GM21737 (cell line): ENCODE measurements around the gene SPPL2B.

ENCODE experiments used
- ATAC-seq: cut with Tn5 transposase; IDR thresholded peaks from one replicate; pipeline ENCODE4 v1.9.1; 2021; ENCODE audit warnings: mild to moderate bottlenecking, moderate library complexity; ENCODE audit not compliant: unreplicated experiment

SPPL2B gene

DNA sequence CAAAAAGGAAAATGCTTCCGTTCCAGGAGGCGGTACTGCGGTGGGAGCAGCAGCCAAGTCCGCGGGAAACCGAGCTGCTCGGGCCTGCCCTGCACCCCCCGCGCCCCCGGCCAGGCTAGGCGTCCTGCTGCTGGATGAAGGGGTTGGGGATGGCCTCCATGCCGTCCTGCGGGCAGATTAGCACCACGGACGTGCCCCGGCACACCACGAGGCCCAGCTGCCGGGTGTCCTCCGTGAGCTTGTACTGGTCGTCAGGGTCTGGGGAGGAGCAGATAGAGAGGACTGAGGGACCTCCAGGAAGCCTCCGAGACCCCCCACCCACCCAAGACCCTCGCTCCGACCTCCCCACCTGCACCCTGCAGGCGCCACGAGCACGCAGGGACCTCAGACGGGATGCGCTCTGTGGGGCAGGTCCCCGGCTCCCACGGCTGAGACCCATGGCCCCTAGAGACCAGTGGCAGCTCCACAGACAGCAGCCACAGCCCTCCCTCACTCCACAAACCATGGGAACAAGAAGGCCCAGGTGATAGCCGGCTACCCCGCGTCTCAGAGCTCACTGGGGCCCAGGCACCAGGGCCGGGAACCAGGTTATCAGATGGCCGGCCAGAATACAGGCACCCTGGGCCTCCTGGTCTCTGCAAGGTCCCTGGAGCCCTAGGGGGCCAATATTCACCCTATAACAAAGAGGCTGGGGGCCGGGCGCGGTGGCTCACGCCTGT, 6.8 kb upstream of the SPPL2B start:
- no peak for ATAC-seq

DNA sequence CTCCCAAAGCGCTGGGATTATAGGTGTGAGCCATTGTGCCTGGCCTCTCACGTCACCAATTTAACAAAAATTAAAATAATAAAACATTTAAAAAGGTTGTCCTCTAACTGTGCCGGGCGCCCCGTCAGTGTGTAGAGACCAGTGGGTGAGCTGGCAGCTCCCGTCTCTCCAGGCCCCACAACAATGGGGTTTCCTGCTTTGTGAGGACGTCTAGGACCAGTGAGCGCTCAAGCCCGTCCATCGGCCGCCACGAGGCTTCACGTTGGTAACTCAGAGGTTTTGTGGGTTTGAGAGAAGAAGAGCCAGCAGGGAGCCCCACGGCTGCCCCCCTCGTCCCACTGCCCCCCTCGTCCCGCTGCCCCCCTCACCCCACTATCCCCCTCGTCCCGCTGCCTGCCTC, 4.8 kb upstream of the SPPL2B start:
- no peak for ATAC-seq

DNA sequence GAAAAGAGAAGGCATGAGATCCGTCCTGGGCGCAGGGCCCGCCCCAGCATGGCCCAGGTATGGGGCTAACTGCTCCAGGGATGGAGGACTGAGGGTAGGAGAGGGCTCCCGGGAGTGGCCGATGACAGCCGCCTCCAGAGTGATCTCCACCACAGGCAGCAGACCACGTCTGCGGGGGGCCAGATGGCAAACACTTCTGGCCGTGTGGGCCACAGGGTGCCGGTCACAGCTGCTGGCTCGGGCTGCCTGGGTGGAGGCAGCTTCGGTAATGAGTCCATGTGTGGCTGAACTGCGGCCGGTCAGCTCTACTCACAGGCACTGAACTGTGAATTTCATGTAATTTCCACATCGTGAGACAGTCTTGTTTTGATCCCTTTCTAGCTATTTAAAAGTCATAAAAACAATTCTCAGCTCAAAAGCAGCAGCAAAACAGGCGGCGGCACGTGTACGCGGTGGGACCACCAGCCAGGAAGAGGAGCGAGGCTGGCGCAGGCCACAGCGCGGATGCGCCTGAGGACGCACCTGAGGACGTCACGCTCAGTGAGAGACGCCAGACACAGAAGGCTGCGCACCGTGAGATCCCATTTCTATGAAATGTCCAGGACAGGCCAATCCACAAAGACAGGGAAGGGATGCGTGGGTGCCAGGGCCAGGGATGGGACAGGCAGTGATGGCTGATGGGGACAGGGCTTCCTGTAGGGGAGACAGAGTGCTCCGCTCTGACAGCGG, 4.1 kb upstream of the SPPL2B start:
- no peak for ATAC-seq

DNA sequence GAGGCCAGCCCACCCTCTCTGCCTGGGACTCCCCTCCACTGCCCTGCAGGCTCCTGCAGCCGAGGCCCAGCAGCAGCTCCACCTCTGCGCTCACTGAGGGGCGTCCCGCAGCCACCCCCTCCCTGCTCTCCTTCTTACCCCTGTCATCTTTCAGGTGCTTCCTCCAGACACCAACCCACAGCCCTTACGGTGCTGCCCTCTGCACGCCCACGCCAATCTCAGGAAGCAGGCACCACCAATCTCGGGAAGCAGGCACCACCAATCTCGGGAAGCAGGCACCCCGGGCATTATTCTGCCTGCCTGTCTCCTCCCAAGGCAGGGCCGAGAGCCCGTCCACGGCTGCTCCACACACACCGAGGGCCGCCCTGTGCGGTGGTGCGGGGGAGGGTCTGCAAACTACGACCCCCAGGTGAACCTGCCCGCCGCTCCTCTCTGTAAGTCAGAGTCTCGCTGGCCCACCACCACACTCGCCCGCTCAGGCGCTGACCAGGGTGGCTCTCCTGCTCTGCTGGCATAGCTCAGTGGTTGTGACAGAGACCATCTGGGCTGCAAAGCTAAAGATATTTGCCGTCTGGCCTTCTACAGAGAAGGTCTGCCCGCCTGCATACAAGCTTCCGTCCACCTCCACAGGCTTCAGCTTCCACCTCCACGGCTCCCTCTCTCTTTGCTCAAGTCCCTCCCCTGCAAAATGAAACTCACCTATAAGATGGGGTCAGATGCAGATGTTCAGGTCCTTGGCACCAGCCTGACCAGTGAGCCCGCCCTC, 3.0 kb upstream of the SPPL2B start:
- ATAC-seq, result no peak

DNA sequence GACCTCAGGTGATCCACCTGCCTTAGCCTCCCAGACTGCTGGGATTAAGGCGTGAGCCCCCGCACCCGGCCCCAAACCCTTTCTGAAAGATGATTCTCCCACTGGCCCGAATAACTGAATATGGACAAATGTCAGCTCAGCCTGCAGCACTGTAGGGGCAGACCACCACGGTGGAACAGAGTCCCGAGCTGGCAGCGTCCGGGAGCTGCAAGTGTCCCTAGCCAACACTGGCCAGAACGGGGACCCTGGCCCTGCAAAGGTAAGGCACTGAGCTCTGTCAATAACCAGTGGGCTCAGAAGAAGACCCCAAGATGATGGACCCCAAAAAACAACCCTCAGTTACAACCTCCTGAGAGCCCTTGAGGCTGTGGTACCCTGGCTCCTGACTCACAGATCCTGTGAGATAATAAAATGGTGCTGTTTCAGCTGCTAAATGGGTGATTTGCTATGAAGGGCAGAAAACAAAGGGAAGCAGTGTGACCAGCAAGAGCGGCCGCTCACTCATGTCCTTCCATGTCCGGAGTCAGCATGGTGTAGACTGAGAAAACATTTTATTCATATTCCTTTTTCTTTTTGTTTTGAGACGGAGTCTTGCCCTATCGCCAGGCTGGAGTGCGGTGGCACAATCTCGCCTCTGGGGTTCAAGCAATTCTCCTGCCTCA, 1.7 kb upstream of the SPPL2B start:
- no peak for ATAC-seq

DNA sequence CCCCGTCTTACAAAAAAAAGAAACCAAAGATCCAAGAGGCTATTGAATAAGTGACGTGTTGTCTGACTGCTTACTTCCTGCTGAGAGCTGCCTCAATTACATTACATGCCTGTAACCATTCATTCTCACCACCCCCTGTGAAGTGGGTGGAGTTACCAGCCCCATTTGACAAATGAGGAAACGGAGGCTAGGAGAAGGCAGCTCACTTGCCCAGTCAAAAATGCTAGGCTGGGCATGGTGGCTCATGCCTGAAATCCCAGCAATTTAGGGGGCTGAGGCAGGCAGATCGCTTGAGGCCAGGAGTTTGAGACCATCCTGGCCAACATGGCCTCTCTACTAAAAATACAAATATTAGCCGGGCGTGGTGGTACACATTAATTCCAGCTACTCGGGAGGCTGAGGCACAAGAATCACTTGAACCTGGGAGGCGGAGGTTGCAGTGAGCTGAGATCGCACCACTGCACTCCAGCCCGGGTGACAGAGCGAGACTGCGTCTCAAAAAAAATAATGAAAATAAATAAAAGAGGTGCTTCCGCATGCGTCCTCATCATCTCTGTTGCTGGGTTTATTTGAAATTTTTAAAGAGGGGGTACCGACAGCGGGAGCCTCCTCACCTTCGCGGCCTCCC, 597 bp upstream of the SPPL2B start:
- no peak for ATAC-seq

DNA sequence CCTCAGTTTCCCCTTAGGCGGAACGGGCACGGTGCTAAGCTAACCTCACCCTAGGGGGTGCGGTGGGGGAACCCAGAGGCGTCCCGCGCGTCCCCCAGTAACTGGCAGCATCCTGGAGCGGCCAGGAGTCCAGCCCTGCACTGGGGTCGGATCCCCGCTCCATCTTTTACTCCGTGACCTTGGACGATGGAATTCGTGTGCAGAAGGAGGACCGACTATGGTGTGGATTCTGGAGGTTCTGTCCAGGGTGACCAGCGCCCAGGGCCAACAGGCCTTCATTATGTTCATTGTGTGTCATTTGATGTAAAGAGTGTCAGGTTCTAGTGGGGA, 630 bp downstream of the SPPL2B start:
- ATAC-seq, result no peak

DNA sequence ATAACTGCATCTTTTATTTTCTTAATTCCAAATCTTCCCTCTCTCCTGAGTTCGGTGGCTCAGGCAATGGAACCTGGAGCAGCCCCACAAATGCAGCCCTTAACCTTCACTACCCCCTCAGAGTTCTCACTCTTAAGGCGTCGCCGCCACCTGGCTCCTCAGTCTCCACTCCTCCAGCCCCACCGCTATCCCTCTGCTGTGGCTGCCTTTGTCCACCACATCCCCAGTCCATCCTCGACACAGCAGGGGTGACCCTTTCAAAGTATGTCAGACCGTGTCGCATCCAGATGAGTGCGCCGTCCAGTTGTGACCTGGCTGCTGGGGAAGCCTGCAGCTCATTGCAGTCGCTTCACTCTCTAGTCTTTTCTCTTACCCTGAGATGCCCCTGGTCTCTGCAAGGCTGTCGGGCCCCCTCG, 1.0 kb downstream of the SPPL2B start:
- no peak for ATAC-seq

DNA sequence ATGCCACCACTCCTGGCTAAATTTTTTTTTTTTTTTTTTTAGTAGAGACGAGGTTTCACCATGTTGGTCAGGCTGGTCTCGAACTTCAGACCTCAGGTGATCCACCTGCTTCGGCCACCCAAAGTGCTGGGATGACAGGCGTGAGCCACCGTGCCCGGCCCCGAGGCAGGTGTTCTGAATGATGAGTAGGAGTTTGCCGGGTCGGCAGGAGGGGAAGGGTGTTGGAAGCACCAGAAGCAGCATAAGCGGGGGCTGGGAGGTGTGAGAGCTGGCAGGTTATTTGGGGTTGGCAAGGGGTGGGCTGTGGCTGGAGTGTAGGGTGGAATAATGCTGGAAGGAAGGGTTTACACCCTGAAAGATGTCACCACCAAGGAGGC, 1.8 kb downstream of the SPPL2B start:
- no peak for ATAC-seq

DNA sequence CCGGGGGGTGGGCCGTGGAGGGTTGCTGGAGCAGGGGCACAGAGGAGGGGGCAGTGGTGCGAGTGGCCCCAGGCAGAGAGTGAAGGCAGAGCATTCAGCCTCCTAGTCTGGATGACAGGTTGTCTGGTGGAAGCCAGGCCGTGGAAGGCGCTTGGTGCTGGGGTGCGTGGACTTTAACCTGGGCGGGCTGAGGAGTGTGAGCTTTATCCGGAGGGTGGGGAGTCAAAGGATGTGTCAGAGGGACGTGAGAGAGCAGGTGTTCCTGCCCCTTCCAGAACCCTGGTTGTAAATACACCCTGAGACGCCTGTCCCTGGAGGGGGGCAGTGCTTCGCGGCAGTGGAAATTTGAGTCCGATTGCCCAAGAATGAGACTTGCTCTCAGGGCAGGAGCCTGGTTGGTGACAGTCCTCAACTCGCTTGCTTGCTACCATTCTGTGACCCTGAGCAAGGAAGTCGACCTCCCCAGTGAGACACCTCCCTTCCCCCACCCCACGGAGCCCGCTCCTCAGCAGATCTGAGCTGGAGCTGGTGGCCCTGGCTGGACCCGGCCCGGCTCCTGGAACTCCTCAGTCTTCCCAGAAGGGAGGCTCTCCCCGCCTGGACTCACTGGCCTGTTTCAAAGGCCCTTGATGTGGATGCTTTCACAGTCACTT, 2.3 kb downstream of the SPPL2B start:
- ATAC-seq, result no peak

DNA sequence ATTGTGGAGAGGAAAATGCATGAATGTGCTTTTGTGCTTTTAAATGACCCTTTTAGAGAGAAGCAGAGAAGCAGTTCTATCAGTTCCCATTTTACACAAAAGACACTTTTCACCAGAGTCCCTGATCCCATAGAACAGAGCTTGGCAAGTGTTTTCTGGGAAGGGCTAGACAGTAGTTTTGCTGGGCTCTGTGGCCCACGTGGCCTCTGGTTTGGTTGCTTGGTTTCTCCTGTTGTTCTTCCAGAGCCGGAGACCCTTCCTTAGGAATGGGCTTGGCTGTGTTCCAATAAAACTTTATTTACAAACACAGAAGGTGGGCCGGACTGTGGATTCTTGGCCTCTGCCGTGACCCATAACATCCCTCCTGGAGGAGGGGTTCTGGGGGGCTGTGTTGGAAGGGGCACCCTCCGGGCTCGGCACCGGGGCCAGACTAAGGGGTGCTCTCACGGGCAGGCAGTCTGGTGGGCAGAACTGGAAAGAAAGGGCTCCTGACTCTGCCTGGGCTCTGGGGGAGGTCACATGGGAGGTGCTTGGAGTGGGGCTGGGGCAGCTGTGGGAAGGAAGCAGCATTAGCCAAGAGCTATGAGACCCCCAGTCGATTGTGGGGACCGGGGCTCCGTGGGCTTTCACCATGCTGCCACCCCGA, 3.2 kb downstream of the SPPL2B start:
- no peak for ATAC-seq

DNA sequence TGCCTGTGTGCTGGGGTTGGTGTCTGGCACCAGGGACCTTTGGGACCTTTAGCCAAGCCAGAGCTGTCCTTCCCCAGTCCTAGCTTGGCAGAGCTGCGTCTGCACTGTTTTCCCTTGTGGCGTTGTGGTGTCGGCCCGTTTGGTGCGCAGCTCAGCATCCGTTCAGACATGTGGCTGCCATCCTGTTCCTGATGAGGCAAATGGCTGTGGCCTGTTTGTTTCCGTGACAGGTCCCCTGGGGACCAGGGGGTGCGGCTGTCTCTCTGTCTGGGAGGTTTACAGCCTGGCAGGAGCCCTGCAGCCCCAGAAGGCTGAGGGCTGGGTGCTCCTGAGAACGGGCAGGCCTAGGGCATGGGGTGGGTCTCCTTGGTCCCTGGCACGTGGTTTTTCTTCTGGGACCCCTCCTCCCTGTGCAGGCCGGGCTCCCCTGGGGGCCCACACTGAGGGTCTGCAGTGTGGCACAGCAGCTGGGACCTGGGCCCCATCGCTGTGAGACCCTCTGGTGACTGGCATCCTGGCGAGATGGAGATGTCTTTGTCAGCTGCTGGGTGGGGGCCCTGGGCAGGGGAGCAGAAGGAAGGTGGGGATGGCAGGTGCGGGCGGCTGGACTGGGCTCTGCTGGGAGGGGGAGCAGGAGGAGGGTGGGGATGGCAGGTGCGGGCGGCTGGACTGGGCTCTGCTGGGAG, 4.0 kb downstream of the SPPL2B start:
- ATAC-seq, result no peak

DNA sequence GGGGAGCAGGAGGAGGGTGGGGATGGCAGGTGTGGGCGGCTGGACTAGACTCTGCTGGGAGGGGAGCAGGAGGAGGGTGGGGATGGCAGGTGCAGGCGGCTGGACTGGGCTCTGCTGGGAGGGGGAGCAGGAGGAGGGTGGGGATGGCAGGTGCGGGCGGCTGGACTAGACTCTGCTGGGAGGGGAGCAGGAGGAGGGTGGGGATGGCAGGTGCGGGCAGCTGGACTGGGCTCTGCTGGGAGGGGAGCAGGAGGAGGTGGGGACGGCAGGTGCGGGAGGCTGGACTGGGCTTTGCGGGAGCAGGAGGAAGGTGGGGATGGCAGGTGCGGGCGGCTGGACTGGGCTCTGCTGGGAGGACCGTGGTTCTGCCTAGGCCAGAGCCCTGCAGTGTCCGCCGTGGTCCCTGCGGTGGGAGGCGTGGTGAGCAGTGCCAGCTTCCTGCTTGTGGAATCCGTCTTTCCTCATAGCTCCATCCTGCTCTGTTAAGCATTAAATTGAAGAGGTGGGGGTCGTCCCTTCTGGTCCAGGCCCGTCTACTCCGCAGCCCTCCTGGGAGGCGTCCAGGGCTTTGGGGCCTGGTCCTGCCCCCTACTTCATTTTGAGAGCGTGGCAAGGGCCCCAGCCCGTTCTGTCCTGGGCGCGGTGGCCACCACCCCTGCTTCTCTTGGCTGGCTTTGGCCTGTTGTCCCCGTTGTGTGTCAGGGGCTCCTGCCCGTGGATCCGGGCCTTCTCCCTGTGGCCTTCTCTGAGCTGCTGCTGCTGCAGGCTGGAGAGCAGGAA, 4.7 kb downstream of the SPPL2B start:
- ATAC-seq, result no peak

DNA sequence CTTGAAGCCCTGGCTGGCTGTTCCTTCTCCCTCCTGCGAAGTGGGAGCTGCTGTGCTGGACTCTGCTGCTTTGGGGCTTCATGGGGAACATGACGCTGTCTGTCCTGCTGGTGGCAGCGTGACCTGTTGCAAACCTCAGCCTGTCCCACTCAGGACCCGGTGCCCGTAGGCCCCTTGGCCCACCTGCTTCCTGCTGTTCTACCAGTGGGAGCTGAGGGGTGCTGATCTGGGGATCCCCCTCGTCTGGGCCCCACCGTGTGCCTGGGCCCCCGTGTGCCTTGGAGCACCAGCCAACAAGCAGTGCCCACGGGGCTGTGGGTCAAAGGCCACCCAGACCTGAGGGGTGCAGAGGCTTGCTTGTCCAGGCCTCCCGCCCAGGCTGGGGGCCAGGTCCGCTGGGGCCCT, 5.3 kb downstream of the SPPL2B start:
- no peak for ATAC-seq

DNA sequence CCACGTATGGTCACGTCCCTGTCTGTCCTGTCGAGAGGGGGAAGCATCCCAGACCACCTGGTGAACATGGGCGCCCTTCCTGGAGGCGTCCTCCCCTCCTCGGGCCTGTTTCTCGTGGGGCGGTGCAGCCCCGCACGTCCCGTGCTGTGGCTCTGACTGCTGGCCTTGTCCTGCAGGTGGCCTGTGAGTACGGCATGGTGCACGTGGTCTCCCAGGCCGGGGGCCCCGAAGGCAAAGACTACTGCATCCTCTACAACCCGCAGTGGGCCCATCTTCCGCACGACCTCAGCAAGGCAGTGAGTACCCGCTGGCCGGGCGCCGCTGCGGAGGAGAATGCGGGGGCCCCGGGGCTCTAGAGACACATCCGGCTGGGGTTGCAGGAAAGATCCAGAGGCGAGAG, 5.9 kb downstream of the SPPL2B start:
- no peak for ATAC-seq

DNA sequence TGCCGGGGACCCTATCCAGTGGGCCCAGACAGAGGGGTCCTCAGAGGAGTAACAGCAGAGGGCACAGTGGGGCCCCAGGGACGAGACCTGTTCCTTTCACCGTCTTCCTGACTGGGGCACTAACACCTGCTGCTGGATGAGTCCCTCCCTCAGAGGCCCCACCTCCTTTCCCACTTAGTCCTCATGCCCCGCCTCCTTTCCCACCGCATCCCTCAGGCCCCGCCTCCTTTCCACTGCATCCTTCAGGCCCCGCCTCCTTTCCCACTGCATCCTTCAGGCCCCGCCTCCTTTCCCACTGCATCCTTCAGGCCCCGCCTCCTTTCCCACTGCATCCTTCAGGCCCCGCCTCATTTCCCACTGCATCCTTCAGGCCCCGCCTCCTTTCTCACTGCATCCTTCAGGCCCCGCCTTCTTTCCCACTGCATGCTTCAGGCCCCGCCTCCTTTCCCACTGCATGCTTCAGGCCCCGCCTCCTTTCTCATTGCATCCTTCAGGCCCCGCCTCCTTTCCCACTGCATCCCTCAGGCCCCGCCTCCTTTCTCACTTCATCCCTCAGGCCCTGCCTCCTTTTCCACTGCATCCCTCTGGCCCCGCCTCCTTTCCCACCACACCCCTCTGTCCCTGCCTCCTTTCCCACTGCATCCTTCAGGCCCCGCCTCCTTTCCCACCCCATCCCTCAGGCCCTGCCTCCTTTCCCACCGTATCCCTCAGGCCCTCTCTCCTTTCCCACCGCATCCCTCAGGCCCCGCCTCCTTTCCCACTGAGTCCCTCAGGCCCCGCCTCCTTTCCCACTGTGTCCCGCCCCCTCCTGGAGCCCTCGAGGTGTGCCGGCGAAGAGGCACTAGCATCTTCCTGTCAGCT, 6.7 kb downstream of the SPPL2B start:
- no peak for ATAC-seq

DNA sequence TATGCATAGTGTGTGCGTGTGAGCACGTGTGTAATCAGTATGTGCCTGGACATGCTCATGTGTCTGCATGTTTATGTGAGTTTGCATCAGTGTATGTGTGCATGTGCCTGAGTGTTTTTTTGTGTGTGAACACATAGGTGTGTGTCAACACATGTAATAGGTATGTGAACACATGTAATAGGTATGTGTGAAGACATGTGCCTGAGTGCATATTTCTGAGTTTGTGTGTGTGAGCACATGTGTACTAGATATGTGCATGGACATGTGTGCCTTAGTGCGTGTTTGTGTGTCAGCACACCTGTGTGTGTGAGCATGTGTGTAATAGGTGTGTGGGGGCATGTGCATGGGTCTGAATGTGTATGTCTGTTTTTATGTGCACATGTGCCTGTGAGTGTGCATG, 7.4 kb downstream of the SPPL2B start:
- no peak for ATAC-seq
